K562 (cell line): ENCODE data around the gene RRBP1. TPM values are rescaled to one million over a fixed set of nuclear protein-coding genes. Genes with fewer than 3 reads are reported as not detected.

ENCODE experiments used
- ATAC-seq: fragments of 200-7000 bp; cut with Tn5 transposase; 3 replicates; pipeline ENCODE4 v1.9.1; 2020; ENCODE audit warnings: moderate library complexity
- BruUV-seq: library from RNA; stranded (reverse); fragments of 400-500 nt; replicated peaks from 2 replicates; lab custom pipeline; 2021; lab: Mats Ljungman, UMichigan
- CTCF ChIA-PET: fragments of 300-600 bp; formaldehyde crosslinking; extraction: SDS; loops from one replicate; lab custom pipeline; 2021; ENCODE audit warnings: low intra/inter-chr PET ratio; lab: Yijun Ruan, JAX
- POLR2A ChIA-PET: fragments of 300-600, 350-650 bp; sonication (Branson Sonifier 250); formaldehyde crosslinking; extraction: SDS; loops from one replicate; lab custom pipeline; 2021; ENCODE audit warnings: antibody characterized with exemption, inconsistent platforms; lab: Yijun Ruan, JAX
- DNase-seq, 4 experiments: peaks; one replicate each; pipeline versions ENCODE4 v3.0.0 to v3.0.0-alpha.2; 2011 to 2018; ENCODE audit warnings: low spot score in 3 of 4, mixed read lengths in 3 of 4; ENCODE audit errors: extremely low read depth in 1 of 4
- FAIRE-seq: peaks from 2 replicates; lab custom pipeline; 2011; peaks lifted over from hg19 to GRCh38; lab: Jason Lieb, UNC
- H2AFZ ChIP-seq: 2 replicates; pipeline ENCODE4 v1.6.0; 2011; ENCODE audit warnings: low read depth, low read length, control low read depth, inconsistent platforms
- H3K27ac ChIP-seq: fragments of 200-600 bp; 3 replicates; pipeline ENCODE4 v1.8.0; 2011; ENCODE audit warnings: low read depth, mild to moderate bottlenecking, control low read depth, inconsistent platforms, low read length, moderate library complexity, mixed read lengths; ENCODE audit errors: extremely low read depth
- H3K27me3 ChIP-seq, 2 experiments: fragments of 300-600 bp in 1 of 2; 2 replicates in 1 of 2; 3 replicates in 1 of 2; pipeline versions ENCODE4 v1.6.0 to v1.8.0; 2011; ENCODE audit warnings: inconsistent platforms in 2 of 2, low read length in 2 of 2, mild to moderate bottlenecking in 1 of 2, mixed read lengths in 1 of 2, moderate library complexity in 1 of 2; ENCODE audit not compliant: control insufficient read depth in 2 of 2, insufficient read depth in 2 of 2
- H3K36me3 ChIP-seq: fragments of 300-600 bp; 3 replicates; pipeline ENCODE4 v1.8.0; 2011; ENCODE audit warnings: mild to moderate bottlenecking, low read length, inconsistent platforms; ENCODE audit not compliant: control insufficient read depth, insufficient read depth
- H3K4me1 ChIP-seq, 2 experiments: fragments of 200-600 bp in 1 of 2; replicated peaks in 1 of 2; 2 replicates in 1 of 2; 3 replicates in 1 of 2; pipeline versions ENCODE4 v1.5.1 to v1.8.0; 2011; ENCODE audit warnings: inconsistent platforms in 2 of 2, low read length in 2 of 2, mild to moderate bottlenecking in 1 of 2, mixed read lengths in 1 of 2, moderate library complexity in 1 of 2; ENCODE audit not compliant: control insufficient read depth in 2 of 2, insufficient read depth in 2 of 2
- H3K4me2 ChIP-seq: 2 replicates; pipeline ENCODE4 v1.6.1; 2011; ENCODE audit warnings: low read length, control low read depth, inconsistent platforms, mixed read lengths; ENCODE audit not compliant: insufficient read depth
- H3K4me3 ChIP-seq: fragments of 200-600 bp; sonication (generic), shearing (Covaris generic); 2 replicates; pipeline ENCODE4 v1.5.1; 2016; ENCODE audit warnings: control low read depth, inconsistent platforms
- H3K79me2 ChIP-seq: fragments of 200-600 bp; 3 replicates; pipeline ENCODE4 v1.8.0; 2011; ENCODE audit warnings: low read length, inconsistent platforms; ENCODE audit not compliant: control insufficient read depth, insufficient read depth
- H3K9ac ChIP-seq, 2 experiments: 2 replicates each; pipeline versions ENCODE4 v1.6.0 to v1.6.1; 2011; ENCODE audit warnings: low read depth in 2 of 2, low read length in 2 of 2, control low read depth in 1 of 2, inconsistent platforms in 1 of 2, mild to moderate bottlenecking in 1 of 2, mixed read lengths in 1 of 2; ENCODE audit not compliant: insufficient read depth in 1 of 2
- H3K9me1 ChIP-seq: one replicate; pipeline ENCODE4 v1.6.0; 2011; ENCODE audit warnings: inconsistent platforms, mild to moderate bottlenecking, low read length, moderate library complexity; ENCODE audit not compliant: control insufficient read depth, insufficient read depth
- H3K9me3 ChIP-seq: replicated peaks from 2 replicates; pipeline ENCODE4 v1.5.1; 2011; ENCODE audit warnings: low read depth, low read length, inconsistent platforms; ENCODE audit not compliant: control insufficient read depth, insufficient read depth
- H4K20me1 ChIP-seq: replicated peaks from 2 replicates; pipeline ENCODE4 v1.6.1; 2011; ENCODE audit warnings: low read length, inconsistent platforms, mixed read lengths; ENCODE audit not compliant: control insufficient read depth, insufficient read depth
- CBFB ChIP-seq: sonication (generic); formaldehyde crosslinking; IDR thresholded peaks from 2 replicates; pipeline ENCODE4 v1.4.0; 2020; ENCODE audit warnings: mild to moderate bottlenecking, missing genetic modification reagents
- CBX2 ChIP-seq: fragments of 200-600 bp; sonication (generic); IDR thresholded peaks from one replicate; pipeline ENCODE4 v1.6.1; 2012; ENCODE audit warnings: mild to moderate bottlenecking, low read length, inconsistent platforms; ENCODE audit not compliant: insufficient read depth, poor library complexity, severe bottlenecking
- DMBX1 ChIP-seq: fragments of 250-450 bp; sonication (Bioruptor Pico); IDR thresholded peaks from 2 replicates; pipeline ENCODE4 v1.8.0; 2022; ENCODE audit warnings: inconsistent platforms, mild to moderate bottlenecking, moderate library complexity, borderline replicate concordance
- GATA2 ChIP-seq: sonication (generic); formaldehyde crosslinking; IDR thresholded peaks from 2 replicates; pipeline ENCODE4 v1.4.0; 2020; ENCODE audit warnings: mild to moderate bottlenecking, missing genetic modification reagents
- KLF6 ChIP-seq: fragments of 250-450 bp; sonication (Bioruptor Pico); IDR thresholded peaks from 2 replicates; pipeline ENCODE4 v1.4.0; 2020; ENCODE audit warnings: mild to moderate bottlenecking, moderate library complexity, borderline replicate concordance
- MAFK ChIP-seq: IDR thresholded peaks from 2 replicates; pipeline ENCODE4 v1.6.1; 2011; ENCODE audit warnings: low read length, improper control_type of control experiment
- NCOR1 ChIP-seq: fragments of 450-650 bp; IDR thresholded peaks from 2 replicates; pipeline ENCODE4 v1.6.1; 2016; ENCODE audit warnings: mild to moderate bottlenecking, moderate library complexity
- POLR2AphosphoS2 ChIP-seq: IDR thresholded peaks from 2 replicates; pipeline ENCODE4 v1.6.1; 2012; ENCODE audit warnings: low read length, improper control_type of control experiment
- SMAD2 ChIP-seq: fragments of 150-350 bp; IDR thresholded peaks from 2 replicates; pipeline ENCODE4 v1.6.1; 2014; ENCODE audit warnings: low read depth, mild to moderate bottlenecking, low read length
- SMARCA4 ChIP-seq: fragments of 450-650 bp; IDR thresholded peaks from 2 replicates; pipeline ENCODE4 v1.6.1; 2016
- STAT5B ChIP-seq: fragments of 250-450 bp; sonication (Bioruptor Pico); IDR thresholded peaks from 2 replicates; pipeline ENCODE4 v1.8.0; 2021; ENCODE audit warnings: mild to moderate bottlenecking, inconsistent platforms
- TCF7 ChIP-seq: sonication (generic); IDR thresholded peaks from 2 replicates; pipeline ENCODE4 v1.6.1; 2016; ENCODE audit warnings: antibody characterized with exemption, borderline replicate concordance
- XRCC4 ChIP-seq: IDR thresholded peaks from one replicate; pipeline ENCODE4 v1.6.1; 2011; ENCODE audit not compliant: insufficient read depth, insufficient read length; ENCODE audit errors: extremely low read depth
- ZC3H8 ChIP-seq: fragments of 450-650 bp; IDR thresholded peaks from 2 replicates; pipeline ENCODE4 v1.6.1; 2017
- ZNF124 ChIP-seq: sonication (generic); formaldehyde crosslinking; IDR thresholded peaks from 2 replicates; pipeline ENCODE4 v1.8.1; 2022; ENCODE audit warnings: missing genetic modification reagents
- ZNF253 ChIP-seq: fragments of 250-450 bp; sonication (Bioruptor Pico); conservative IDR thresholded peaks from 2 replicates; pipeline ENCODE4 v1.6.1; 2021; ENCODE audit warnings: mild to moderate bottlenecking
- WGBS: fragments of 100-300 bp; shearing (Covaris generic); methylation state at CpG from one replicate; pipeline ENCODE4 v1.1.6; 2016; ENCODE audit warnings: low coverage, mixed read lengths; ENCODE audit not compliant: insufficient coverage; ENCODE audit errors: missing lambda C conversion rate; 5-methylcytosine and 5-hydroxymethylcytosine counted together
- in situ Hi-C: fragments of 300-500 bp; cut with MboI; formaldehyde crosslinking; loops from 4 replicates; pipeline ENCODE4 v1.15.0; 2018; ENCODE audit warnings: inconsistent platforms, mixed read lengths
- intact Hi-C: fragments of 100-400 bp; cut with micrococcal nuclease; formaldehyde crosslinking; loops from 2 replicates; pipeline ENCODE4 v1.14.2; 2022
- polyA plus RNA-seq, 8 experiments: library from polyadenylated mRNA; depleted of rRNA in 4 of 8; stranded (reverse) in 5 of 8; unstranded in 3 of 8; fragments of >200 nt; fragmentation: Nextera tagmentation in 2 of 8; fragmentation: Illumina TruSeq in 1 of 8; extraction: Ambion mirVana in 2 of 8; extraction: Trizol in 1 of 8; gene quantifications; 2 replicates each; pipeline versions ENCODE4 v1.2.1 to v1.2.3, GENCODE V29; 2011 to 2014; ENCODE audit warnings: inconsistent platforms in 1 of 8, missing spikeins in 1 of 8
- total RNA-seq, 7 experiments: library from RNA; depleted of rRNA in 6 of 7; stranded (reverse); fragments of >200 nt in 6 of 7; fragmentation: Illumina TruSeq in 2 of 7; extraction: Trizol in 2 of 7; gene quantifications; 2 replicates each; pipeline versions ENCODE4 v1.2.1 to v1.2.3, GENCODE V29; 2011 to 2021; ENCODE audit warnings: low replicate concordance in 1 of 7
- TF ChIP-seq, protein P1 (sequence below): IDR thresholded peaks from 2 replicates; pipeline ENCODE4 v1.6.1; 2011; ENCODE audit warnings: borderline replicate concordance, low read depth, mild to moderate bottlenecking, moderate library complexity, low read length; ENCODE audit not compliant: insufficient read depth, poor library complexity, severe bottlenecking
- TF ChIP-seq, protein P2 (sequence below): fragments of 250-450 bp; sonication (Bioruptor Pico); IDR thresholded peaks from 2 replicates; pipeline ENCODE4 v1.9.0; 2021; ENCODE audit warnings: mild to moderate bottlenecking, inconsistent platforms

The RRBP1 gene
- total and polyA plus RNA-seq, 9 of the 15 experiments (the other 6 are each of a cell fraction or from before 2014, with no cell fraction given): 0.84 to 32.0 (median 17.6) TPM

DNA sequence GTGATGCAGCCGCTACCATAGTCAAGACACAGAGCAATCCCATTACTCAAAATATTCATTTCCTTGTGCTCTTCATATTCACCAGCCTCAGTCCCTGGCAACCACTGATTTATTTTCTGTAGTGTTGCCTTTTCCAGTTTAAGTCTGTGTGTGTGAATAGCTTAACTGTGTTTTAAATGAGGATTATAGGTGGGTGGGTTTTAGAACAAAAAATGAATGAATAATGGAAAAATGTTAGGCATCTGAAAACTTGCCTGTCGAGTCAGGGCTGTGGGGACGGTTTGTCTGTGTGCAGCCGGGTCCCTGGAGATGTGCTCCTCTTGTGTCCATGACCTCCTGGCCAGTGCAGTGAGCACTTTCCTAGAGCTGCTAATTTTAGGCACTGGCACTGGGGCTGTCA, 44.9 kb upstream of the RRBP1 start:
- FAIRE-seq (no peak), ATAC-seq (no peak), DNase-seq (no peak)
- BruUV-seq: no TSS peak
- no peaks in the 10 kb centered on the region for H3K4me1 ChIP-seq
- 3% methylated on average over 4 of the region's 4 CpGs for WGBS
- no peaks in the 10 kb centered on the region for H3K79me2 ChIP-seq
- no peak overlapping the region for H3K27ac ChIP-seq
- H3K4me3 ChIP-seq: no peak overlapping the region
- CTCF ChIA-PET: no interaction called here
- in situ Hi-C loops: no loop called here
- no peaks in the 10 kb centered on the region for H3K36me3 ChIP-seq
- no peaks in the 10 kb centered on the region for H3K9me3 ChIP-seq
- H3K4me2 ChIP-seq: no peak overlapping the region
- POLR2A ChIA-PET: no interaction called here
- no peak overlapping the region for H3K9ac ChIP-seq
- no peaks in the 10 kb centered on the region for H4K20me1 ChIP-seq
- no peak overlapping the region for H2AFZ ChIP-seq
- H3K27me3 ChIP-seq: peaks cover 11 to 57% of the 10 kb centered on the region in 2 experiments
- TF ChIP-seq MAFK (no peak), NCOR1 (no peak), GATA2 (no peak), ZC3H8 (no peak), DMBX1 (CRISPR knock-in tag) (no peak), KLF6 (CRISPR knock-in tag) (no peak), CBX2 (no peak), STAT5B (CRISPR knock-in tag) (no peak), ZNF253 (CRISPR knock-in tag) (no peak), ZNF124 (CRISPR knock-in tag) (no peak), TCF7 (no peak), SMARCA4 (no peak), SMAD2 (no peak), XRCC4 (no peak), CBFB (no peak), POLR2AphosphoS2 (no peak)
- TF ChIP-seq, protein P1, sequence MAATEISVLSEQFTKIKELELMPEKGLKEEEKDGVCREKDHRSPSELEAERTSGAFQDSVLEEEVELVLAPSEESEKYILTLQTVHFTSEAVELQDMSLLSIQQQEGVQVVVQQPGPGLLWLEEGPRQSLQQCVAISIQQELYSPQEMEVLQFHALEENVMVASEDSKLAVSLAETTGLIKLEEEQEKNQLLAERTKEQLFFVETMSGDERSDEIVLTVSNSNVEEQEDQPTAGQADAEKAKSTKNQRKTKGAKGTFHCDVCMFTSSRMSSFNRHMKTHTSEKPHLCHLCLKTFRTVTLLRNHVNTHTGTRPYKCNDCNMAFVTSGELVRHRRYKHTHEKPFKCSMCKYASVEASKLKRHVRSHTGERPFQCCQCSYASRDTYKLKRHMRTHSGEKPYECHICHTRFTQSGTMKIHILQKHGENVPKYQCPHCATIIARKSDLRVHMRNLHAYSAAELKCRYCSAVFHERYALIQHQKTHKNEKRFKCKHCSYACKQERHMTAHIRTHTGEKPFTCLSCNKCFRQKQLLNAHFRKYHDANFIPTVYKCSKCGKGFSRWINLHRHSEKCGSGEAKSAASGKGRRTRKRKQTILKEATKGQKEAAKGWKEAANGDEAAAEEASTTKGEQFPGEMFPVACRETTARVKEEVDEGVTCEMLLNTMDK: no peak
- TF ChIP-seq, protein P2, sequence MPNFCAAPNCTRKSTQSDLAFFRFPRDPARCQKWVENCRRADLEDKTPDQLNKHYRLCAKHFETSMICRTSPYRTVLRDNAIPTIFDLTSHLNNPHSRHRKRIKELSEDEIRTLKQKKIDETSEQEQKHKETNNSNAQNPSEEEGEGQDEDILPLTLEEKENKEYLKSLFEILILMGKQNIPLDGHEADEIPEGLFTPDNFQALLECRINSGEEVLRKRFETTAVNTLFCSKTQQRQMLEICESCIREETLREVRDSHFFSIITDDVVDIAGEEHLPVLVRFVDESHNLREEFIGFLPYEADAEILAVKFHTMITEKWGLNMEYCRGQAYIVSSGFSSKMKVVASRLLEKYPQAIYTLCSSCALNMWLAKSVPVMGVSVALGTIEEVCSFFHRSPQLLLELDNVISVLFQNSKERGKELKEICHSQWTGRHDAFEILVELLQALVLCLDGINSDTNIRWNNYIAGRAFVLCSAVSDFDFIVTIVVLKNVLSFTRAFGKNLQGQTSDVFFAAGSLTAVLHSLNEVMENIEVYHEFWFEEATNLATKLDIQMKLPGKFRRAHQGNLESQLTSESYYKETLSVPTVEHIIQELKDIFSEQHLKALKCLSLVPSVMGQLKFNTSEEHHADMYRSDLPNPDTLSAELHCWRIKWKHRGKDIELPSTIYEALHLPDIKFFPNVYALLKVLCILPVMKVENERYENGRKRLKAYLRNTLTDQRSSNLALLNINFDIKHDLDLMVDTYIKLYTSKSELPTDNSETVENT (CRISPR knock-in tag): no peak
- H3K9me1 ChIP-seq: no peaks in the 10 kb centered on the region
- intact Hi-C loops: no loop called here
